22Rv1 (cell line): ENCODE measurements around the gene TMEM163.

Experiments used
- H3K27ac ChIP-seq: fragments of 450-650 bp; 2 replicates; pipeline ENCODE4 v1.5.1; 2017
- ZFX ChIP-seq: fragments of 450-650 bp; IDR thresholded peaks from 2 replicates; pipeline ENCODE4 v1.6.1; 2017; ENCODE audit warnings: antibody characterized with exemption, borderline replicate concordance
- TF ChIP-seq, protein P1 (sequence below): fragments of 450-650 bp; IDR thresholded peaks from 2 replicates; pipeline ENCODE4 v1.5.1; 2017; ENCODE audit warnings: mild to moderate bottlenecking

Gene TMEM163

DNA sequence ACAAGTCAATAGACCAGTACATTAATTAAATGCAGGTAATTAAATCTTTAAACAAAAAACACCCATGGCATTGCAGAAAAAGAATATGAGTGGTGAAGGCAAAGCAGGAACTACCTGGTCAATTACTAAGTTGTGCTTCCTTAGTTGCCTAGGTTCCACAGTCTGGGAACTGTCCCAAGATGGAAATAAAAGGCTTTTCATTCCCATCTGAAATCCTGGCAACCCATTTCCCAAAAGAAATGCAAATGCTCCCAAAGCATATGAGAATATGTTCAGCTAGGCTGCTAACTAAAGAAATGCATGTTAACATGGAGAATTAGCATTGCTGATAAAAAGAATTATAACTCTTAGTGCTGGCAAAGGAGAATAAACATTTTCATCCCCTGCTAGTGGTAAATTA, 177.8 kb downstream of the TMEM163 start:
- no peak overlapping the region for H3K27ac ChIP-seq
- TF ChIP-seq, protein P1, sequence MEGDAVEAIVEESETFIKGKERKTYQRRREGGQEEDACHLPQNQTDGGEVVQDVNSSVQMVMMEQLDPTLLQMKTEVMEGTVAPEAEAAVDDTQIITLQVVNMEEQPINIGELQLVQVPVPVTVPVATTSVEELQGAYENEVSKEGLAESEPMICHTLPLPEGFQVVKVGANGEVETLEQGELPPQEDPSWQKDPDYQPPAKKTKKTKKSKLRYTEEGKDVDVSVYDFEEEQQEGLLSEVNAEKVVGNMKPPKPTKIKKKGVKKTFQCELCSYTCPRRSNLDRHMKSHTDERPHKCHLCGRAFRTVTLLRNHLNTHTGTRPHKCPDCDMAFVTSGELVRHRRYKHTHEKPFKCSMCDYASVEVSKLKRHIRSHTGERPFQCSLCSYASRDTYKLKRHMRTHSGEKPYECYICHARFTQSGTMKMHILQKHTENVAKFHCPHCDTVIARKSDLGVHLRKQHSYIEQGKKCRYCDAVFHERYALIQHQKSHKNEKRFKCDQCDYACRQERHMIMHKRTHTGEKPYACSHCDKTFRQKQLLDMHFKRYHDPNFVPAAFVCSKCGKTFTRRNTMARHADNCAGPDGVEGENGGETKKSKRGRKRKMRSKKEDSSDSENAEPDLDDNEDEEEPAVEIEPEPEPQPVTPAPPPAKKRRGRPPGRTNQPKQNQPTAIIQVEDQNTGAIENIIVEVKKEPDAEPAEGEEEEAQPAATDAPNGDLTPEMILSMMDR = no peak
- TF ChIP-seq ZFX = no peak

DNA sequence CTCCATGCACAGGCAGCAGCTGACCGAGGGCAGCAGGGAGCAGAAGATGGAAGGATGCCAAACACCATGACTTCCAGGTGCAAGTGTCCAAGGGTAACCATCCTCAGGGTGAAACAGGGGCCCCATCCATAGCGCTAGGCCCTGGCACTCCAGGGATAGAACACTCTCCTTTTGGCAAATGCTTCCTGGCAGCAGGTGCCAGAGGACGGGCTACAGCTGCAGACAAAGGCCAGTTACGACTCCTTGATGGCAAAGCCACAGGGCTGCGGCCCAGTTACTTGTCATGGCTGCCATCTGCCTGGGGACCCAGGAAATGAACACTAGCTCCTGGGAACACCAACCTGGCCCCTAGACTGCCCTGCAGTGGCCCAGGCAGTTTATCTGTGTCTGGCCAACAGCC, 178.8 kb downstream of the TMEM163 start:
- H3K27ac ChIP-seq = no peak overlapping the region
- TF ChIP-seq, protein P1 = no peak
- TF ChIP-seq ZFX = no peak

DNA sequence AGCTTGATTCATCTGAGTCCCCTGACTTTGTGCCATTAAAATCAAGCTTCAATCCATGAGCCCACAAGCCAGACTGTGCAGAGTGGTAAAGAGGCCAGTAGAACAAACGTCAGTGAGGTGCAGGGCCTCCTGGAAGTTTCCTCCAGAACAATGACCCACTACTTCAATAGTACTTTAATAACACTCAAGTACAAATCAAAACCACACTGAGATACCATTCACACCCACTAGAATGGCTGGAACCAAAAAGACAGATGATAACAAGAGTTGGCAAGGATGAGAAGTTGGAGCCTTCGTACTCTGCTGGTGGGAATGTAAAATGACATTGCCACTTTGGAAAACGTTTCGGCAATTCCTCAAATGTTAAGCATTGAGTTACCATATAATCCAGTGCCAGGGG, 181.1 kb downstream of the TMEM163 start:
- H3K27ac ChIP-seq = no peak overlapping the region
- TF ChIP-seq, protein P1 = no peak

DNA sequence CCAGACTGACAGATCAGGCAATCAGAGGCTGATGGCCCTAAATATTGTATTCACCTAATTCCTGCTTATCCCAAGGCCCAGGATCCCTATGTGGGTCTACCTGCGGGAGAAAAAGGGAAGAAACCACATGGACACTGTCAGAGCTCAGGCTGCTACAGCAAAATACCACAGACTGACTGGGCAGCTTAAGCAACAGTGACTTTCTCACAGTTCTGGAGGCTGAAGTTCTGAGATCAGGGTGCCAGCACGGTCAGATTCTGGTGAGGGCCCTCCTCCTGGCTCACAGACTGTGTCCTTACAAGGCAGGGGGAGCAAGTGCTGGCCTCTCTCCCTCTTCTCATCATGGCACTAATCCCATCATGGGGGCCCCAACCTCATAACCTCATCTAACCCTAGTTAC, 181.7 kb downstream of the TMEM163 start:
- TF ChIP-seq ZFX = no peak
- TF ChIP-seq, protein P1 = no peak

DNA sequence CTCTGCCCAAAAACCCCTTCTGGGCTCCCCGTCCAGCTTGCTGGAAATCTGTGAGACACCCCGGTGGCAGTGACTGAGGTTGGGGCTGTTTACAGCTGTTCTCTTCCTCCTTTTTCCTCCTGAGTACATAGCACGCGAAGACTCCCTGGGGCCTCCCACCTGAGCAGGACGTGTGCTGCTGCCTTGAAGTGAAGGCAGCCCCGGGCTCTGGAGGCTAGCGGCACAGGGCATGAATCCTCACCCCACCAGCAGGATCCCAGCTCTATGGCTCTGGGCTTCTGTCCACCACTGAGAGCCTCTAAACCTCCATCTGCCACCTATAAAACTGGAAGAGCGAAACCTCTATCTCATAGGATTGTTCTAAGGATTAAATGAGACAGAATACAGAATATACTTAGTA, 182.5 kb downstream of the TMEM163 start:
- H3K27ac ChIP-seq = no peak overlapping the region
- TF ChIP-seq, protein P1 = no peak
- TF ChIP-seq ZFX = no peak

More for the DNA sequence above, 181.7 kb downstream of the TMEM163 start:
- no peak overlapping the region for H3K27ac ChIP-seq

DNA sequence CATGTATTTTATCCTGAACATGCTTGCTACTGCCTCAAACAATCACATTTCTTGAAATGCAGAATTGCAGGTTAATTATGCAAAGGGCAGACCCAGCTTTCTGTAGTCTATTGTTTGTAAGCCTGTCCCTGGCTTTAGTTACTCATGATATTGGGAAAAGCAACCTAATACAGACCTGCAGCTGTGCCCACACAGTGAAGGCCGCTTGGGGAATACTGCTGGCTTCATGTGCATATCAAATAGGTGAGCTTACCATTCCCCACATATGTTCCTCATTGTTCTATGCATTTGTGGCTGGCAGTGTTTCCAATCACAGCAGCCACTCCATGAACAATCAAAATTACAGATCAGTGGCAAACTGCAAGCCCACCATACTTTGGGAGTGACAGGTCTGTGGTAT, 186.3 kb downstream of the TMEM163 start:
- no peak overlapping the region for H3K27ac ChIP-seq
- no peak for TF ChIP-seq ZFX
- TF ChIP-seq, protein P1 = no peak

DNA sequence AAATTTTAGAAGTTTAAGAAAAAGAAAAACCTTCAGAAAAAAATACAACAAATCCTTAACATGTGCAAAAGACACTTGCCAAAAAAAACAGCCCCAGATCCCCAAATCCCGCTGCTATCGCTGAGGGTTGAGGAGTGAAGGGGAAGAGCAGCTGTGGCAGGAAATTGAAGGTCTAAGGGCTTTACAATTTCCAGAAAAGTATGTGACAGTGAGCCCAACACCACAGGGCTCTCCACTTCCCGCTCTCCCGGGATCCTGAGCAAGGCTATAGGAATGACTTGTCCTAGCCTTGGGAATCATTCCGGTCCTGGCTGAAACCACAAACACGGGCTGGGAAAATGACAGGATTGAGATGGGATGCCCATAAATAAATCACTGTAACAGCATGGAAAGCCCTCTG, 191.4 kb downstream of the TMEM163 start:
- H3K27ac ChIP-seq = no peak overlapping the region
- no peak for TF ChIP-seq ZFX
- TF ChIP-seq, protein P1 = no peak
